HepG2 (cell line): ENCODE results near the gene KMT2B. TPM values are rescaled to one million over a fixed set of nuclear protein-coding genes. Genes with fewer than 3 reads are reported as not detected.
A peak's percentile ranks its signal among the peaks of the same experiment; 100 is the strongest.

Experiments
- ATF5 ChIP-seq: sonication (generic); formaldehyde crosslinking; IDR thresholded peaks from 2 replicates; pipeline ENCODE4 v1.4.0; 2020; ENCODE audit warnings: mild to moderate bottlenecking, low read depth, missing genetic modification reagents
- ATF7-NPFF ChIP-seq: sonication (generic); formaldehyde crosslinking; IDR thresholded peaks from 2 replicates; pipeline ENCODE4 v1.8.1; 2023; ENCODE audit warnings: mild to moderate bottlenecking, low read depth, missing genetic modification reagents, moderate library complexity
- CEBPG ChIP-seq: IDR thresholded peaks from 2 replicates; pipeline ENCODE4 v1.6.1; 2016
- CREB3 ChIP-seq: sonication (generic); formaldehyde crosslinking; IDR thresholded peaks from 2 replicates; pipeline ENCODE4 v1.5.0; 2020; ENCODE audit warnings: missing genetic modification reagents
- ERF ChIP-seq: IDR thresholded peaks from 2 replicates; pipeline ENCODE4 v1.6.1; 2018; ENCODE audit warnings: missing biosample characterization, missing genetic modification reagents
- ETS1 ChIP-seq: sonication (generic); formaldehyde crosslinking; IDR thresholded peaks from 2 replicates; pipeline ENCODE4 v1.4.0; 2020; ENCODE audit warnings: missing genetic modification reagents
- FOSL1 ChIP-seq: sonication (generic); formaldehyde crosslinking; IDR thresholded peaks from 2 replicates; pipeline ENCODE4 v1.9.0; 2021; ENCODE audit warnings: missing genetic modification reagents, borderline replicate concordance
- HBP1 ChIP-seq: IDR thresholded peaks from 2 replicates; pipeline ENCODE4 v1.6.1; 2016; ENCODE audit warnings: low read depth, control low read depth
- HDAC1 ChIP-seq: sonication (generic); formaldehyde crosslinking; IDR thresholded peaks from 2 replicates; pipeline ENCODE4 v1.5.1; 2020; ENCODE audit warnings: mild to moderate bottlenecking, missing genetic modification reagents
- HMGA1 ChIP-seq: sonication (generic); formaldehyde crosslinking; conservative IDR thresholded peaks from 2 replicates; pipeline ENCODE4 v1.4.0; 2020; ENCODE audit warnings: missing genetic modification reagents
- MEIS2 ChIP-seq: sonication (generic); formaldehyde crosslinking; IDR thresholded peaks from 2 replicates; pipeline ENCODE4 v1.9.0; 2021; ENCODE audit warnings: mild to moderate bottlenecking, missing genetic modification reagents
- NCOA1 ChIP-seq: sonication (generic); formaldehyde crosslinking; IDR thresholded peaks from 2 replicates; pipeline ENCODE4 v1.9.0; 2021; ENCODE audit warnings: missing genetic modification reagents
- ZNF317 ChIP-seq: sonication (generic); formaldehyde crosslinking; IDR thresholded peaks from 2 replicates; pipeline ENCODE4 v1.5.0; 2020; ENCODE audit warnings: mild to moderate bottlenecking, missing genetic modification reagents
- ZNF350 ChIP-seq: sonication (generic); formaldehyde crosslinking; IDR thresholded peaks from 2 replicates; pipeline ENCODE4 v1.4.0; 2020; ENCODE audit warnings: mild to moderate bottlenecking, low read depth, missing genetic modification reagents, borderline replicate concordance
- ZNF775 ChIP-seq: sonication (generic); formaldehyde crosslinking; IDR thresholded peaks from 2 replicates; pipeline ENCODE4 v1.4.0; 2020; ENCODE audit warnings: missing genetic modification reagents, mild to moderate bottlenecking, moderate library complexity, borderline replicate concordance
- ZNF891 ChIP-seq: sonication (generic); formaldehyde crosslinking; IDR thresholded peaks from 2 replicates; pipeline ENCODE4 v1.5.0; 2020; ENCODE audit warnings: mild to moderate bottlenecking, missing genetic modification reagents
- polyA plus RNA-seq, 8 experiments: library from polyadenylated mRNA; depleted of rRNA in 3 of 8; stranded (reverse) in 7 of 8; unstranded in 1 of 8; fragments of >200 nt; fragmentation: Illumina TruSeq in 4 of 8; extraction: Trizol in 4 of 8; gene quantifications; 2 replicates each; pipeline versions ENCODE4 v1.2.1 to v1.2.3, GENCODE V29; 2011 to 2016; ENCODE audit warnings: low read depth in 4 of 8, missing spikeins in 1 of 8, mixed read lengths in 1 of 8; ENCODE audit not compliant: insufficient read depth in 1 of 8
- total RNA-seq, 5 experiments: library from RNA; depleted of rRNA; stranded (reverse); fragments of >200 nt; fragmentation: Illumina TruSeq; extraction: Trizol; gene quantifications; 2 replicates each; pipeline ENCODE4 v1.2.3, GENCODE V29; 2016; ENCODE audit warnings: low read depth in 1 of 5
- TF ChIP-seq, protein P1 (sequence below): IDR thresholded peaks from 2 replicates; pipeline ENCODE4 v1.6.1; 2016; ENCODE audit warnings: missing biosample characterization, missing genetic modification reagents, low read depth
- TF ChIP-seq, protein P2 (sequence below): sonication (generic); formaldehyde crosslinking; IDR thresholded peaks from 2 replicates; pipeline ENCODE4 v1.5.0; 2020; ENCODE audit warnings: missing genetic modification reagents
- TF ChIP-seq, protein P3 (sequence below): sonication (generic); formaldehyde crosslinking; IDR thresholded peaks from 2 replicates; pipeline ENCODE4 v1.4.0; 2020; ENCODE audit warnings: missing genetic modification reagents, borderline replicate concordance

The KMT2B gene
- total and polyA plus RNA-seq, 2 of the 13 experiments (the other 11 are each of a cell fraction or from before 2014, with no cell fraction given), result 6.2 to 16.9 TPM

- TF ChIP-seq FOSL1 (CRISPR knock-in tag) (no peak), MEIS2 (CRISPR knock-in tag) (no peak), ERF (CRISPR knock-in tag) (peak; percentile 64; the same call in 1 of the 2 replicates), HMGA1 (CRISPR knock-in tag) (no peak), ATF5 (no peak), ETS1 (CRISPR knock-in tag) (no peak), HDAC1 (CRISPR knock-in tag) (peak; percentile 78; the same call in 1 of the 2 replicates), HBP1 (CRISPR knock-in tag) (no peak), ZNF891 (no peak; the same call in 1 of the 2 replicates), CREB3 (CRISPR knock-in tag) (no peak), ZNF317 (no peak; the same call in 1 of the 2 replicates), ZNF350 (CRISPR knock-in tag) (peak; percentile 85), CEBPG (CRISPR knock-in tag) (peak; percentile 97), ZNF775 (CRISPR knock-in tag) (no peak), NCOA1 (no peak), ATF7-NPFF (CRISPR knock-in tag) (no peak)
- TF ChIP-seq, protein P1, sequence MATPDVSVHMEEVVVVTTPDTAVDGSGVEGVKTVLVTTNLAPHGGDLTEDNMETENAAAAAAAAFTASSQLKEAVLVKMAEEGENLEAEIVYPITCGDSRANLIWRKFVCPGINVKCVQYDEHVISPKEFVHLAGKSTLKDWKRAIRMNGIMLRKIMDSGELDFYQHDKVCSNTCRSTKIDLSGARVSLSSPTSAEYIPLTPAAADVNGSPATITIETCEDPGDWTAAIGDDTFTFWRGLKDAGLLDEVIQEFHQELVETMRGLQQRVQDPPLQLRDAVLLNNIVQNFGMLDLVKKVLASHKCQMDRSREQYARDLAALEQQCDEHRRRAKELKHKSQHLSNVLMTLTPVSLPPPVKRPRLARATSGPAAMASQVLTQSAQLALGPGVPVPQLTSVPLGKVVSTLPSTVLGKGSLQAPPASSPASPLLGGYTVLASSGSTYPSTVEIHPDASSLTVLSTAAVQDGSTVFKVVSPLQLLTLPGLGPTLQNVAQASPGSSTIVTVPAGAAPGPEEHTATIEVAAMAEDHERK, result peak; percentile 54; the same call in 1 of the 2 replicates
- TF ChIP-seq, protein P2, sequence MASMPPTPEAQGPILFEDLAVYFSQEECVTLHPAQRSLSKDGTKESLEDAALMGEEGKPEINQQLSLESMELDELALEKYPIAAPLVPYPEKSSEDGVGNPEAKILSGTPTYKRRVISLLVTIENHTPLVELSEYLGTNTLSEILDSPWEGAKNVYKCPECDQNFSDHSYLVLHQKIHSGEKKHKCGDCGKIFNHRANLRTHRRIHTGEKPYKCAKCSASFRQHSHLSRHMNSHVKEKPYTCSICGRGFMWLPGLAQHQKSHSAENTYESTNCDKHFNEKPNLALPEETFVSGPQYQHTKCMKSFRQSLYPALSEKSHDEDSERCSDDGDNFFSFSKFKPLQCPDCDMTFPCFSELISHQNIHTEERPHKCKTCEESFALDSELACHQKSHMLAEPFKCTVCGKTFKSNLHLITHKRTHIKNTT (CRISPR knock-in tag), result no peak
- TF ChIP-seq, protein P3, sequence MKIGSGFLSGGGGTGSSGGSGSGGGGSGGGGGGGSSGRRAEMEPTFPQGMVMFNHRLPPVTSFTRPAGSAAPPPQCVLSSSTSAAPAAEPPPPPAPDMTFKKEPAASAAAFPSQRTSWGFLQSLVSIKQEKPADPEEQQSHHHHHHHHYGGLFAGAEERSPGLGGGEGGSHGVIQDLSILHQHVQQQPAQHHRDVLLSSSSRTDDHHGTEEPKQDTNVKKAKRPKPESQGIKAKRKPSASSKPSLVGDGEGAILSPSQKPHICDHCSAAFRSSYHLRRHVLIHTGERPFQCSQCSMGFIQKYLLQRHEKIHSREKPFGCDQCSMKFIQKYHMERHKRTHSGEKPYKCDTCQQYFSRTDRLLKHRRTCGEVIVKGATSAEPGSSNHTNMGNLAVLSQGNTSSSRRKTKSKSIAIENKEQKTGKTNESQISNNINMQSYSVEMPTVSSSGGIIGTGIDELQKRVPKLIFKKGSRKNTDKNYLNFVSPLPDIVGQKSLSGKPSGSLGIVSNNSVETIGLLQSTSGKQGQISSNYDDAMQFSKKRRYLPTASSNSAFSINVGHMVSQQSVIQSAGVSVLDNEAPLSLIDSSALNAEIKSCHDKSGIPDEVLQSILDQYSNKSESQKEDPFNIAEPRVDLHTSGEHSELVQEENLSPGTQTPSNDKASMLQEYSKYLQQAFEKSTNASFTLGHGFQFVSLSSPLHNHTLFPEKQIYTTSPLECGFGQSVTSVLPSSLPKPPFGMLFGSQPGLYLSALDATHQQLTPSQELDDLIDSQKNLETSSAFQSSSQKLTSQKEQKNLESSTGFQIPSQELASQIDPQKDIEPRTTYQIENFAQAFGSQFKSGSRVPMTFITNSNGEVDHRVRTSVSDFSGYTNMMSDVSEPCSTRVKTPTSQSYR (CRISPR knock-in tag), result no peak
Observed at GRCh38 chr19:35748106-35749020, 30.6 kb downstream of the KMT2B start, which contains the start of gene LIN37 (continued).
